SK-N-MC (cell line): ENCODE data around the gene PRSS1.
"Not testable (repeated sequence)": the region's sequence is repeated elsewhere in the genome, so short reads cannot be mapped to it uniquely, and the experiment has no call there.

ENCODE experiments used
- DNase-seq: peaks from one replicate; pipeline ENCODE4 v3.0.0-alpha.2; 2011; ENCODE audit warnings: low read depth, low spot score
- H3K27ac ChIP-seq: fragments of 200-600 bp; sonication (generic); 2 replicates; pipeline ENCODE4 v1.5.1; 2016; ENCODE audit warnings: mixed run types
- H3K36me3 ChIP-seq: fragments of 200-600 bp; sonication (generic); 2 replicates; pipeline ENCODE4 v1.6.1; 2017; ENCODE audit warnings: antibody characterized with exemption, low read length, mixed read lengths; ENCODE audit not compliant: insufficient read depth
- H3K4me3 ChIP-seq: fragments of 200-600 bp; sonication (generic); 2 replicates; pipeline ENCODE4 v1.5.1; 2016
- H3K9ac ChIP-seq: fragments of 200-600 bp; sonication (generic); 2 replicates; pipeline ENCODE4 v1.8.0; 2017; ENCODE audit warnings: mixed run types, mixed read lengths; ENCODE audit not compliant: insufficient read length
- H3K9me3 ChIP-seq: fragments of 200-600 bp; sonication (generic); 2 replicates; pipeline ENCODE4 v1.6.1; 2017; ENCODE audit warnings: low read depth, mild to moderate bottlenecking, antibody characterized with exemption, low read length, moderate library complexity, mixed read lengths
- EZH2 ChIP-seq: fragments of 200-600 bp; sonication (generic); IDR thresholded peaks from one replicate; pipeline ENCODE4 v1.6.1; 2017; ENCODE audit warnings: antibody characterized with exemption
- FOXP2 ChIP-seq: optimal IDR thresholded peaks from 2 replicates; pipeline ENCODE3; 2011; ENCODE audit warnings: mild to moderate bottlenecking, moderate library complexity; ENCODE audit not compliant: insufficient read depth; ENCODE audit errors: extremely low read length, control extremely low read depth
- POLR2AphosphoS5 ChIP-seq: IDR thresholded peaks from 2 replicates; pipeline ENCODE4 v1.6.1; 2012; ENCODE audit warnings: mild to moderate bottlenecking, low read depth, low read length, borderline replicate concordance

The PRSS1 gene

GRCh38 chr7:142776206-142776844, 27.1 kb downstream of the PRSS1 start:
- no peak overlapping the region for H3K9ac ChIP-seq
- TF ChIP-seq POLR2AphosphoS5 (no peak), FOXP2 (no peak), EZH2 (no peak)

DNA sequence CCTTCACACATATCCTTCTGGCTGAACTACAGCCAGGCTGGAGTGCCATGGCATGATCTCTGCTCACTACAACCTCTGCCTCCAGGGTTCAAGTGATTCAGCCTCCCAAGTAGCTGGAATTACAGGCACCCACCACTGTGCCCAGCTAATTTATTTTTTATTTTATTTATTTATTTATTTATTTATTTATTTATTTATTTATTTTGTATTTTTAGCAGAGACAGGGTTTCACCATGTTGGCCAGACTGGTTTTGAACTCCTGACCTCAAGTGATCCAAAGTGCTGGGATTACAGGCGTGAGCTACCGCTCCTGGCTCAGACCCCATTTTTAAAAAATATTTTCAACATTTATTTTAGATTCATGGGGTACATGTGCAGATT, 27.6 kb downstream of the PRSS1 start:
- not testable (repeated sequence) for H3K36me3 ChIP-seq, H3K9me3 ChIP-seq, H3K4me3 ChIP-seq, DNase-seq, H3K27ac ChIP-seq, H3K9ac ChIP-seq

More at GRCh38 chr7:142776206-142776844, 27.1 kb downstream of the PRSS1 start:
- DNase-seq: no peak
- no peaks in the 10 kb centered on the region for H3K9me3 ChIP-seq
- H3K4me3 ChIP-seq: no peak overlapping the region
- no peak overlapping the region for H3K27ac ChIP-seq
- H3K36me3 ChIP-seq: no peaks in the 10 kb centered on the region

GRCh38 chr7:142777318-142777717, 28.0 kb downstream of the PRSS1 start:
- no peak for DNase-seq
- TF ChIP-seq EZH2 (no peak), FOXP2 (no peak), POLR2AphosphoS5 (no peak)
- Histone ChIP-seq H3K9ac (no peak overlapping the region), H3K4me3 (no peak overlapping the region), H3K9me3 (no peaks in the 10 kb centered on the region), H3K36me3 (no peaks in the 10 kb centered on the region), H3K27ac (no peak overlapping the region)

DNA sequence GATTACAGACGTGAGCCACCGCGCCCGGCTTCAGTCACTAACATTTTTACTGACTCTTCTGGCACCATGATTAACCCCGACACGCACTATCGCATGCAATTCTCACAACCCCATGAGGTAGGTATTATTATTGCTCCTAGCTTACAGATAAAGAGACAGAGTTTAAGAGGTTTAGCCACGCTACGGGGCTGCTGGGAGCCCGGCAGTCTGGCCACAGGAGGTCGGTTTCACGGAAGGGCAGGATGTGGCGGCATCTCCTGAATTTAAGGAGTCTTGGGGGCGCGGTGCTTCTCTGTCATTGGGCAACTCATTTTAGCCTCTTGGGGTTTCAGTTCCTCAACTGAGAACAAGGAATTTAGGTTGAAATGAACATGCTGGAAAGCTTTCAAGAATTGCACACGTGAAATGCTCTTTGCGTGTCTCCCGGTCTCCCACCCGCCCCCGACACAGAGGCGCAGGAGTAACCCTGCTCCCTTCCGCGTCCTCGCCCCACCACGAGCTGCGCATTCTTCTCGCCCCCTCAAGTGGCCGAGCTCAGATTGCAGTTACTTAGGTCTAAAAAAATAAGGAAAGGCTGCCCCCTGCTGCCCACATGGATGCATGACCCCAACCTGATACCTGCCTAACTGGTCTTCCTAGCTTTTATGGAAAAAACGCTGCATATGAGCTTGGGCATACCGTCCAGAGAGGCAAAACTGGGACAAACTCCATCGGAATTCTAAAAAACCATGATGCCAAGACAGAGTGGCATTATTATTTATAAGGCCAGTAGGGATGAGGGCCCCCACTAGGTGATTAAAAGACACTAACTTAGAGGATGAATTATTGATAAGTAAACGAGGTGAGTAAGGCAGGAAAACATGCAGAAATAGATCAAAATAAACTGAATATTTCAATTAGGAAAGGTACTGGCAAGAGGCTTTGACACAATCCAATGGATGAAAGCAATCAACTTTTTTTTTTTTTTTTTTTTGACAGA, 33.9 kb downstream of the PRSS1 start:
- DNase-seq: peak; percentile 70
- Histone ChIP-seq H3K9me3 (no peaks in the 10 kb centered on the region), H3K9ac (no peak overlapping the region), H3K4me3 (peak overlapping the region; percentile 35), H3K27ac (no peak overlapping the region), H3K36me3 (no peaks in the 10 kb centered on the region)
- TF ChIP-seq FOXP2 (no peak), POLR2AphosphoS5 (no peak), EZH2 (no peak)

DNA sequence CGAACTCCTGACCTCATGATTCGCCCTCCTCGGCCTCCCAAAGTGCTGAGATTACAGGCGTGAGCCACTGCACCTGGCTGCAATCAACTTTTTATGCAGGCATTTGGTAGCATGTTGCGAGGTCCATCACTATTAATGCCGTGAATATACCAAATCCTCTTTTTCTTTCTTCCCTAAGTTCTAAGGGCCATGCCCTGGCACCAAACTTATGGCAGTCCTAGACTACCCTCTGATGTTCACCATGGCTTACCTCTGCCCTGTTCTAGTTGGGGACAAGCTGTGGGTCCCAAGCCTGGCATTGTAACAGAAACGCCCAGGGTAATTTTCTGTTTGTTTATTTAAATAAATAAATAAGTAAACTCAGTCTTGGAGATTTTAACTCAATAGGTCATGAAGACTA, 34.8 kb downstream of the PRSS1 start:
- no peak overlapping the region for H3K9ac ChIP-seq
- no peak overlapping the region for H3K27ac ChIP-seq
- no peaks in the 10 kb centered on the region for H3K36me3 ChIP-seq
- DNase-seq: no peak
- no peak for TF ChIP-seq FOXP2
- no peak overlapping the region for H3K4me3 ChIP-seq
- no peaks in the 10 kb centered on the region for H3K9me3 ChIP-seq

- Histone ChIP-seq H3K4me3 (no peak overlapping the region), H3K36me3 (no peaks in the 10 kb centered on the region), H3K9me3 (no peaks in the 10 kb centered on the region), H3K27ac (no peak overlapping the region), H3K9ac (no peak overlapping the region)
- no peak for DNase-seq
- TF ChIP-seq FOXP2 (no peak), POLR2AphosphoS5 (no peak), EZH2 (no peak)
Measured at GRCh38 chr7:142784716-142785115, 35.4 kb downstream of the PRSS1 start.

DNA sequence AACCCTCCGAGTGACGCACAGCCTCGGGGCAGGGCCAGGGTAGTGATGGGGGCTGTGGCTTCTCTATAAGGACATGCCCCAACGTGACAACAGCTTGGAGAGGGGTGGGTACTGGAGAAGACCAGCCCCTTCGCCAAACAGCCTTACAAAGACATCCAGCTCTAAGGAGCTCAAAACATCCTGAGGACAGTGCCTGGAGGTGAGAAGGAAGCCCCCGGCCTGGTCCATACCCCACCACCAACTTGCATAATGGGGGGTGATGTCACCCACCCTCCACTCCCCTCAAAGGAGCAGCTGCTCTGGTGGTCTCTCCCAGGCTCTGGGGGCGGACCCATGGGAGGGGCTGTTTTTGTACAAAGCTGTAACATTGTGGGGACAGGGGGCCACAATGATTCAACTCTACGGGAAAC, 36.6 kb downstream of the PRSS1 start:
- H3K36me3 ChIP-seq: no peaks in the 10 kb centered on the region
- no peak overlapping the region for H3K4me3 ChIP-seq
- no peak for DNase-seq
- H3K27ac ChIP-seq: no peak overlapping the region
- no peak for TF ChIP-seq EZH2
- TF ChIP-seq POLR2AphosphoS5: no peak
- TF ChIP-seq FOXP2: no peak
- no peak overlapping the region for H3K9ac ChIP-seq
- no peaks in the 10 kb centered on the region for H3K9me3 ChIP-seq

DNA sequence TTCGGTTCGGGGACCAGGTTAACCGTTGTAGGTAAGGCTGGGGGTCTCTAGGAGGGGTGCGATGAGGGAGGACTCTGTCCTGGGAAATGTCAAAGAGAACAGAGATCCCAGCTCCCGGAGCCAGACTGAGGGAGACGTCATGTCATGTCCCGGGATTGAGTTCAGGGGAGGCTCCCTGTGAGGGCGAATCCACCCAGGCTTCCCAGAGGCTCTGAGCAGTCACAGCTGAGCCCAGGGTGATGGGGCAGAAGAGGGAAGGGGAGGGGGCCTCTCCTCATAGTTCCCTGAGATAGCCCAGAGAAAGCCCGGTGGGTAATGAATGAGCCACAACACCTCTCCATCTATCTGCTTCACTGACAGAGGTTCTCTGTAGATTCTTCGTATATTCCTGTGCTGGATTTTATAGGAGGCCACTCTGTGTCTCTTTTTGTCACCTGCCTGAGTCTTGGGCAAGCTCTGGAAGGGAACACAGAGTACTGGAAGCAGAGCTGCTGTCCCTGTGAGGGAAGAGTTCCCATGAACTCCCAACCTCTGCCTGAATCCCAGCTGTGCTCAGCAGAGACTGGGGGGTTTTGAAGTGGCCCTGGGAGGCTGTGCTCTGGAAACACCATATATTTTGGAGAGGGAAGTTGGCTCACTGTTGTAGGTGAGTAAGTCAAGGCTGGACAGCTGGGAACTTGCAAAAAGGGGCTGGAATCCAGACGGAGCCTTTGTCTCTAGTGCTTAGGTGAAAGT, 37.9 kb downstream of the PRSS1 start:
- Histone ChIP-seq H3K4me3 (no peak overlapping the region), H3K36me3 (no peaks in the 10 kb centered on the region), H3K27ac (no peak overlapping the region), H3K9me3 (no peaks in the 10 kb centered on the region), H3K9ac (no peak overlapping the region)
- no peak for TF ChIP-seq POLR2AphosphoS5
- no peak for DNase-seq

DNA sequence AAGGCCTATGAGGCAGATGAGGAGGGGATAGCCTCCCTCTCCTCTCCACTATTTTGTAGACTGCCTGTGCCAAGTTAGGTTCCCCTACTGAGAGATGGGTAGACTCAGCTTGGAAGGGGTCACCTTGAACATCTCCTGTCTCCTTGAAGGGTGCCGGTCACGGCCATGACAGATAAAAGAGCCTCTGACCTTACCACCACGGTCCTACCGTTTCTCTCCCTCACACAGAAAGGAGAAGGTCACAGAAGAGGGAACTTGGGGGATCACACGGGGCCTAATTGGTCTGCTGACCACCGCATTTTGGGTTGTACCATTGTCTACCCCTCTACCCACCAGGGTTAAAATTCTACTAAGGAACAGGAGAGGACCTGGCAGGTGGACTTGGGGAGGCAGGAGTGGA, 38.5 kb downstream of the PRSS1 start:
- no peaks in the 10 kb centered on the region for H3K36me3 ChIP-seq
- H3K9me3 ChIP-seq: no peaks in the 10 kb centered on the region
- DNase-seq: no peak
- H3K4me3 ChIP-seq: no peak overlapping the region
- no peak overlapping the region for H3K27ac ChIP-seq
- no peak for TF ChIP-seq FOXP2
- TF ChIP-seq EZH2: no peak
- no peak for TF ChIP-seq POLR2AphosphoS5
- H3K9ac ChIP-seq: no peak overlapping the region
